RPMI8226 (cell line): ENCODE measurements around the gene C13orf46.

Experiments
- DNase-seq: peaks from one replicate; pipeline ENCODE4 v3.0.0-alpha.2; 2015

Gene C13orf46

GRCh38 chr13:113952983-113953520 is 20.8 kb downstream of the C13orf46 start:
- no peak for DNase-seq

- no peak for DNase-seq
Observed at GRCh38 chr13:113952151-113952982, 21.5 kb downstream of the C13orf46 start.

- no peak for DNase-seq
Observed at GRCh38 chr13:113951246-113951999, 22.5 kb downstream of the C13orf46 start.

GRCh38 chr13:113950451-113951245 is 23.2 kb downstream of the C13orf46 start:
- no peak for DNase-seq

- no peak for DNase-seq
Observed at GRCh38 chr13:113949546-113949945, 24.3 kb downstream of the C13orf46 start.

GRCh38 chr13:113948034-113948742 is 25.7 kb downstream of the C13orf46 start:
- DNase-seq = peak; percentile 86

- peak; percentile 92 for DNase-seq
Observed at GRCh38 chr13:113947311-113948033, 26.4 kb downstream of the C13orf46 start.

GRCh38 chr13:113946409-113947181 is 27.3 kb downstream of the C13orf46 start:
- DNase-seq = peak; percentile 82

GRCh38 chr13:113945857-113946408 is 27.9 kb downstream of the C13orf46 start:
- DNase-seq = no peak

- DNase-seq = no peak
Observed at GRCh38 chr13:113943821-113944565, 29.9 kb downstream of the C13orf46 start.

GRCh38 chr13:113942591-113943103 is 31.2 kb downstream of the C13orf46 start:
- no peak for DNase-seq

GRCh38 chr13:113941571-113942191 is 32.2 kb downstream of the C13orf46 start:
- no peak for DNase-seq

GRCh38 chr13:113939944-113940297 is 34.0 kb downstream of the C13orf46 start:
- no peak for DNase-seq

- no peak for DNase-seq
Observed at GRCh38 chr13:113939129-113939943, 34.5 kb downstream of the C13orf46 start.

- DNase-seq = no peak
Observed at GRCh38 chr13:113938716-113939115, 35.2 kb downstream of the C13orf46 start.

GRCh38 chr13:113938246-113938645 is 35.6 kb downstream of the C13orf46 start:
- DNase-seq = peak; percentile 21

GRCh38 chr13:113937527-113938180 is 36.2 kb downstream of the C13orf46 start:
- no peak for DNase-seq

GRCh38 chr13:113937073-113937472 is 36.8 kb downstream of the C13orf46 start:
- DNase-seq = no peak
